ENCODE measurements around the gene STAG3. TPM values are rescaled to one million over a fixed set of nuclear protein-coding genes. Genes with fewer than 3 reads are reported as not detected.

STAG3 gene
- total and polyA plus RNA-seq, 9 of the 15 experiments (the other 6 are each of a cell fraction or from before 2014, with no cell fraction given), result 0.54 to 2.5 (median 1.7) TPM

GRCh38 chr7:100159099-100159623 lies 18.6 kb upstream of the STAG3 start (continued):
- no peak for TF ChIP-seq PRPF4 (IDR thresholded peaks at IDR 0.05; ENCODE audit: insufficient read depth, low read depth, low read length, poor library complexity, severe bottlenecking)
- TF ChIP-seq GATAD2A (IDR thresholded peaks at IDR 0.05), result no peak
- TF ChIP-seq ZBTB1 (CRISPR knock-in tag; IDR thresholded peaks at IDR 0.05; ENCODE audit: borderline replicate concordance, low read depth), result no peak
- no peak for TF ChIP-seq CBFB (CRISPR knock-in tag; IDR thresholded peaks at IDR 0.05)
- peak in 1 of 2 experiments; percentile 52 for TF ChIP-seq AFF1 (IDR thresholded peaks at IDR 0.05; ENCODE audit: low read depth in 1 of 2, partially characterized antibody in 2 of 2)
- TF ChIP-seq, protein P1, sequence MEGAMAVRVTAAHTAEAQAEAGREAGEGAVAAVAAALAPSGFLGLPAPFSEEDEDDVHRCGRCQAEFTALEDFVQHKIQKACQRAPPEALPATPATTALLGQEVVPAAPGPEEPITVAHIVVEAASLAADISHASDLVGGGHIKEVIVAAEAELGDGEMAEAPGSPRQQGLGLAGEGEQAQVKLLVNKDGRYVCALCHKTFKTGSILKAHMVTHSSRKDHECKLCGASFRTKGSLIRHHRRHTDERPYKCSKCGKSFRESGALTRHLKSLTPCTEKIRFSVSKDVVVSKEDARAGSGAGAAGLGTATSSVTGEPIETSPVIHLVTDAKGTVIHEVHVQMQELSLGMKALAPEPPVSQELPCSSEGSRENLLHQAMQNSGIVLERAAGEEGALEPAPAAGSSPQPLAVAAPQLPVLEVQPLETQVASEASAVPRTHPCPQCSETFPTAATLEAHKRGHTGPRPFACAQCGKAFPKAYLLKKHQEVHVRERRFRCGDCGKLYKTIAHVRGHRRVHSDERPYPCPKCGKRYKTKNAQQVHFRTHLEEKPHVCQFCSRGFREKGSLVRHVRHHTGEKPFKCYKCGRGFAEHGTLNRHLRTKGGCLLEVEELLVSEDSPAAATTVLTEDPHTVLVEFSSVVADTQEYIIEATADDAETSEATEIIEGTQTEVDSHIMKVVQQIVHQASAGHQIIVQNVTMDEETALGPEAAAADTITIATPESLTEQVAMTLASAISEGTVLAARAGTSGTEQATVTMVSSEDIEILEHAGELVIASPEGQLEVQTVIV (CRISPR knock-in tag; IDR thresholded peaks at IDR 0.05; ENCODE audit: borderline replicate concordance), result no peak
- TF ChIP-seq NKRF (IDR thresholded peaks at IDR 0.05; ENCODE audit: borderline replicate concordance), result no peak
- peak; percentile 85; the same call in 1 of the 2 replicates for TF ChIP-seq SMARCA5 (IDR thresholded peaks at IDR 0.05)
- TF ChIP-seq IRF1 (CRISPR knock-in tag; IDR thresholded peaks at IDR 0.05; ENCODE audit: borderline replicate concordance), result no peak
- no peak for TF ChIP-seq NEUROD1 (IDR thresholded peaks at IDR 0.05; ENCODE audit: borderline replicate concordance, low read depth, low read length, partially characterized antibody)
- TF ChIP-seq, protein P2, sequence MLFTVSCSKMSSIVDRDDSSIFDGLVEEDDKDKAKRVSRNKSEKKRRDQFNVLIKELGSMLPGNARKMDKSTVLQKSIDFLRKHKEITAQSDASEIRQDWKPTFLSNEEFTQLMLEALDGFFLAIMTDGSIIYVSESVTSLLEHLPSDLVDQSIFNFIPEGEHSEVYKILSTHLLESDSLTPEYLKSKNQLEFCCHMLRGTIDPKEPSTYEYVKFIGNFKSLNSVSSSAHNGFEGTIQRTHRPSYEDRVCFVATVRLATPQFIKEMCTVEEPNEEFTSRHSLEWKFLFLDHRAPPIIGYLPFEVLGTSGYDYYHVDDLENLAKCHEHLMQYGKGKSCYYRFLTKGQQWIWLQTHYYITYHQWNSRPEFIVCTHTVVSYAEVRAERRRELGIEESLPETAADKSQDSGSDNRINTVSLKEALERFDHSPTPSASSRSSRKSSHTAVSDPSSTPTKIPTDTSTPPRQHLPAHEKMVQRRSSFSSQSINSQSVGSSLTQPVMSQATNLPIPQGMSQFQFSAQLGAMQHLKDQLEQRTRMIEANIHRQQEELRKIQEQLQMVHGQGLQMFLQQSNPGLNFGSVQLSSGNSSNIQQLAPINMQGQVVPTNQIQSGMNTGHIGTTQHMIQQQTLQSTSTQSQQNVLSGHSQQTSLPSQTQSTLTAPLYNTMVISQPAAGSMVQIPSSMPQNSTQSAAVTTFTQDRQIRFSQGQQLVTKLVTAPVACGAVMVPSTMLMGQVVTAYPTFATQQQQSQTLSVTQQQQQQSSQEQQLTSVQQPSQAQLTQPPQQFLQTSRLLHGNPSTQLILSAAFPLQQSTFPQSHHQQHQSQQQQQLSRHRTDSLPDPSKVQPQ (CRISPR knock-in tag; IDR thresholded peaks at IDR 0.05; ENCODE audit: borderline replicate concordance), result no peak
- TF ChIP-seq CREB1 (IDR thresholded peaks at IDR 0.05), result no peak
- no peak; the same call in 1 of the 2 replicates for TF ChIP-seq CREB1 (CRISPR knock-in tag; IDR thresholded peaks at IDR 0.05)
- TF ChIP-seq KHSRP (IDR thresholded peaks at IDR 0.05), result no peak; the same call in 1 of the 2 replicates
- TF ChIP-seq EP400 (IDR thresholded peaks at IDR 0.05), result 0 out of 2 replicates have a peak, but pooled peaks have one; percentile 46

Data from K562 (cell line).